ENCODE measurements around the gene MPL. TPM values are rescaled to one million over a fixed set of nuclear protein-coding genes. Genes with fewer than 3 reads are reported as not detected.
"Not testable (repeated sequence)": the region's sequence is repeated elsewhere in the genome, so short reads cannot be mapped to it uniquely, and the experiment has no call there.

Gene MPL
- total RNA-seq, 1 donor from 2014 or later = not detected

GRCh38 chr1:43395523-43395922 is 57.9 kb downstream of the MPL start:
- H3K4me1 ChIP-seq = peaks cover 10% of the 10 kb centered on the region
- TF ChIP-seq POLR2A (IDR thresholded peaks at IDR 0.05) (no peak), POLR2AphosphoS5 (IDR thresholded peaks at IDR 0.05; ENCODE audit: insufficient read depth in 1 of 2, low read depth in 1 of 2) (no peak), CTCF (IDR thresholded peaks at IDR 0.05) (no peak)
- H3K36me3 ChIP-seq = no peaks in the 10 kb centered on the region
- no peaks in the 10 kb centered on the region for H3K27me3 ChIP-seq
- intact Hi-C loops (cut with DNase I) = no loop called here
- no peaks in the 10 kb centered on the region for H3K9me3 ChIP-seq
- no peak overlapping the region for H3K27ac ChIP-seq
- no peak overlapping the region for H3K4me3 ChIP-seq
- DNase-seq (ENCODE audit: extremely low spot score in 2 of 2) = no peak

- DNase-seq (ENCODE audit: extremely low spot score in 2 of 2) = no peak
- intact Hi-C loops (cut with DNase I) = no loop called here
These were observed 58.4 kb downstream of the MPL start for GRCh38 chr1:43396059-43396458.

GRCh38 chr1:43398227-43398626 is 60.6 kb downstream of the MPL start:
- H3K36me3 ChIP-seq = peaks cover 0 to 6% of the 10 kb centered on the region in 2 donors
- TF ChIP-seq POLR2A (IDR thresholded peaks at IDR 0.05) = no peak
- no peak for TF ChIP-seq CTCF (IDR thresholded peaks at IDR 0.05)
- TF ChIP-seq POLR2AphosphoS5 (IDR thresholded peaks at IDR 0.05; ENCODE audit: insufficient read depth in 1 of 2, low read depth in 1 of 2) = no peak
- intact Hi-C loops (cut with DNase I) = no loop called here
- no peak overlapping the region for H3K27ac ChIP-seq
- no peaks in the 10 kb centered on the region for H3K9me3 ChIP-seq
- no peak for DNase-seq (ENCODE audit: extremely low spot score in 2 of 2)
- no peaks in the 10 kb centered on the region for H3K27me3 ChIP-seq
- no peak overlapping the region for H3K4me3 ChIP-seq
- H3K4me1 ChIP-seq = no peaks in the 10 kb centered on the region

More at GRCh38 chr1:43396059-43396458, 58.4 kb downstream of the MPL start:
- Histone ChIP-seq H3K9me3 (no peaks in the 10 kb centered on the region), H3K4me1 (peaks cover 4% of the 10 kb centered on the region), H3K36me3 (no peaks in the 10 kb centered on the region), H3K27ac (no peak overlapping the region), H3K4me3 (no peak overlapping the region), H3K27me3 (no peaks in the 10 kb centered on the region)
- no peak for TF ChIP-seq POLR2A (IDR thresholded peaks at IDR 0.05)
- no peak for TF ChIP-seq POLR2AphosphoS5 (IDR thresholded peaks at IDR 0.05; ENCODE audit: insufficient read depth in 1 of 2, low read depth in 1 of 2)
- TF ChIP-seq CTCF (IDR thresholded peaks at IDR 0.05) = no peak

- H3K4me3 ChIP-seq; intact Hi-C loops (cut with DNase I): not testable (repeated sequence)
- peaks cover 0 to 28% of the 10 kb centered on the region in 2 donors for H3K36me3 ChIP-seq
These were observed 62.8 kb downstream of the MPL start for GRCh38 chr1:43400441-43400840.

GRCh38 chr1:43402089-43402865 is 64.7 kb downstream of the MPL start:
- Histone ChIP-seq H3K4me3 (no peak overlapping the region), H3K27me3 (no peaks in the 10 kb centered on the region), H3K36me3 (peaks cover 0 to 46% of the 10 kb centered on the region in 2 donors), H3K27ac (no peak overlapping the region), H3K9me3 (no peaks in the 10 kb centered on the region), H3K4me1 (no peaks in the 10 kb centered on the region)
- DNase-seq (ENCODE audit: extremely low spot score in 2 of 2) = no peak
- intact Hi-C loops (cut with DNase I) = no loop called here
- no peak for TF ChIP-seq POLR2A (IDR thresholded peaks at IDR 0.05)
- TF ChIP-seq CTCF (IDR thresholded peaks at IDR 0.05) = no peak
- no peak for TF ChIP-seq POLR2AphosphoS5 (IDR thresholded peaks at IDR 0.05; ENCODE audit: insufficient read depth in 1 of 2, low read depth in 1 of 2)

More at GRCh38 chr1:43400441-43400840, 62.8 kb downstream of the MPL start:
- not testable (repeated sequence) for H3K27ac ChIP-seq; H3K9me3 ChIP-seq; H3K27me3 ChIP-seq; H3K4me1 ChIP-seq; DNase-seq (ENCODE audit: extremely low spot score in 2 of 2)

Small RNA genes within 50 kb of the gene (microRNA-seq; reads per million reads assigned to microRNA genes)
- gene MIR6734 (ENCODE audit: borderline number of aligned reads, borderline replicate concordance) = 1.9 reads per million

Other genes starting within 250 kb of the MPL start
- 43.5 TPM for gene EBNA1BP2, start 165.5 kb upstream of the MPL start, total RNA-seq
- gene CFAP57, start 165.5 kb upstream of the MPL start, total RNA-seq = not detected
- gene TMEM125, start 67.8 kb upstream of the MPL start, total RNA-seq = 1.2 TPM
- 2.2 TPM for gene C1orf210, start 52.2 kb upstream of the MPL start, total RNA-seq
- gene TIE1, start 36.8 kb upstream of the MPL start, total RNA-seq = 36.1 TPM
- gene CDC20, start 21.2 kb downstream of the MPL start, total RNA-seq = 11.0 TPM
- 62.1 TPM for gene ELOVL1, start 30.2 kb downstream of the MPL start, total RNA-seq
- 33.6 TPM for gene MED8, start 52.0 kb downstream of the MPL start, total RNA-seq
- gene SZT2, start 52.1 kb downstream of the MPL start, total RNA-seq = 42.5 TPM
- gene HYI, start 116.1 kb downstream of the MPL start, total RNA-seq = 25.8 TPM
- gene PTPRF, start 193.1 kb downstream of the MPL start, total RNA-seq = 139 TPM

Data from vagina (tissue), 2 donors.